ENCODE measurements around the gene ROMO1. TPM values are rescaled to one million over a fixed set of nuclear protein-coding genes. Genes with fewer than 3 reads are reported as not detected.
"Not testable (repeated sequence)": the region's sequence is repeated elsewhere in the genome, so short reads cannot be mapped to it uniquely, and the experiment has no call there.

ROMO1 gene
- total RNA-seq, 1 experiment from 2014 or later, result 230 TPM

GRCh38 chr20:35720165-35721123 is 21.2 kb downstream of the ROMO1 start:
- Mint-ChIP-seq H3K9me3 (ENCODE audit: low read depth, unreplicated experiment) (no peaks in the 10 kb centered on the region), H3K27ac (ENCODE audit: unreplicated experiment) (no peak overlapping the region), H3K4me3 (ENCODE audit: low read depth, unreplicated experiment) (no peak overlapping the region), H3K4me1 (ENCODE audit: low read depth, unreplicated experiment) (no peaks in the 10 kb centered on the region), H3K27me3 (ENCODE audit: unreplicated experiment) (no peaks in the 10 kb centered on the region), H3K36me3 (ENCODE audit: insufficient read depth, unreplicated experiment) (peaks cover 100% of the 10 kb centered on the region)
- intact Hi-C loops (cut with micrococcal nuclease; ENCODE audit: unreplicated experiment), result no loop called here
- no peak for DNase-seq
- TF ChIP-seq CTCF (IDR thresholded peaks at IDR 0.05; ENCODE audit: unreplicated experiment), result no peak
- BruUV-seq (replicated peaks), result no TSS peak
- CTCF ChIA-PET, result interaction anchor here (1.6 kb wide), 1 partner anchor 22 kb away, joined by 7 read pairs; the partner anchor contains the start of gene RBM39

GRCh38 chr20:35721219-35721618 is 22.0 kb downstream of the ROMO1 start:
- no TSS peak for BruUV-seq (replicated peaks)

GRCh38 chr20:35721621-35722020 is 22.4 kb downstream of the ROMO1 start:
- intact Hi-C loops (cut with micrococcal nuclease; ENCODE audit: unreplicated experiment), result no loop called here
- no peak for DNase-seq
- CTCF ChIA-PET, result no interaction called here
- H3K9me3 Mint-ChIP-seq (ENCODE audit: low read depth, unreplicated experiment), result no peaks in the 10 kb centered on the region
- no TSS peak for BruUV-seq (replicated peaks)
- TF ChIP-seq CTCF (IDR thresholded peaks at IDR 0.05; ENCODE audit: unreplicated experiment), result no peak
- peaks cover 100% of the 10 kb centered on the region for H3K36me3 Mint-ChIP-seq (ENCODE audit: insufficient read depth, unreplicated experiment)
- H3K27ac Mint-ChIP-seq (ENCODE audit: unreplicated experiment), result no peak overlapping the region
- H3K4me1 Mint-ChIP-seq (ENCODE audit: low read depth, unreplicated experiment), result no peaks in the 10 kb centered on the region
- no peaks in the 10 kb centered on the region for H3K27me3 Mint-ChIP-seq (ENCODE audit: unreplicated experiment)
- no peak overlapping the region for H3K4me3 Mint-ChIP-seq (ENCODE audit: low read depth, unreplicated experiment)

More at GRCh38 chr20:35721219-35721618, 22.0 kb downstream of the ROMO1 start:
- H3K4me1 Mint-ChIP-seq (ENCODE audit: low read depth, unreplicated experiment), result no peaks in the 10 kb centered on the region
- H3K9me3 Mint-ChIP-seq (ENCODE audit: low read depth, unreplicated experiment), result no peaks in the 10 kb centered on the region
- no peak for TF ChIP-seq CTCF (IDR thresholded peaks at IDR 0.05; ENCODE audit: unreplicated experiment)
- intact Hi-C loops (cut with micrococcal nuclease; ENCODE audit: unreplicated experiment), result no loop called here
- H3K27ac Mint-ChIP-seq (ENCODE audit: unreplicated experiment), result no peak overlapping the region
- CTCF ChIA-PET, result no interaction called here
- no peak overlapping the region for H3K4me3 Mint-ChIP-seq (ENCODE audit: low read depth, unreplicated experiment)
- no peak for DNase-seq
- no peaks in the 10 kb centered on the region for H3K27me3 Mint-ChIP-seq (ENCODE audit: unreplicated experiment)
- peaks cover 100% of the 10 kb centered on the region for H3K36me3 Mint-ChIP-seq (ENCODE audit: insufficient read depth, unreplicated experiment)

GRCh38 chr20:35723275-35723639 is 24.1 kb downstream of the ROMO1 start:
- BruUV-seq (replicated peaks); H3K9me3 Mint-ChIP-seq (ENCODE audit: low read depth, unreplicated experiment): not testable (repeated sequence)
- CTCF ChIA-PET, result interaction anchor here (1.3 kb wide), 1 partner anchor 15 kb away, joined by 3 read pairs; no protein-coding TSS in a partner anchor

GRCh38 chr20:35723652-35724320 is 24.6 kb downstream of the ROMO1 start:
- H3K9me3 Mint-ChIP-seq (ENCODE audit: low read depth, unreplicated experiment); DNase-seq; BruUV-seq (replicated peaks); H3K4me3 Mint-ChIP-seq (ENCODE audit: low read depth, unreplicated experiment); intact Hi-C loops (cut with micrococcal nuclease; ENCODE audit: unreplicated experiment); H3K27me3 Mint-ChIP-seq (ENCODE audit: unreplicated experiment); H3K4me1 Mint-ChIP-seq (ENCODE audit: low read depth, unreplicated experiment): not testable (repeated sequence)
- Mint-ChIP-seq H3K27ac (ENCODE audit: unreplicated experiment) (peak overlapping the region; percentile 30), H3K36me3 (ENCODE audit: insufficient read depth, unreplicated experiment) (peaks cover 96% of the 10 kb centered on the region)
- CTCF ChIA-PET, result interaction anchor here (0.5 to 1.3 kb wide), 3 partner anchors 13 to 16 kb away, joined by 3 read pairs; no protein-coding TSS in a partner anchor

More at GRCh38 chr20:35723275-35723639, 24.1 kb downstream of the ROMO1 start:
- H3K27me3 Mint-ChIP-seq (ENCODE audit: unreplicated experiment); H3K4me3 Mint-ChIP-seq (ENCODE audit: low read depth, unreplicated experiment); H3K4me1 Mint-ChIP-seq (ENCODE audit: low read depth, unreplicated experiment); DNase-seq; H3K27ac Mint-ChIP-seq (ENCODE audit: unreplicated experiment); intact Hi-C loops (cut with micrococcal nuclease; ENCODE audit: unreplicated experiment): not testable (repeated sequence)
- H3K36me3 Mint-ChIP-seq (ENCODE audit: insufficient read depth, unreplicated experiment), result peaks cover 98% of the 10 kb centered on the region

Data from Calu3 (cell line).